Placental epithelial cell (primary cell): Measurements from ENCODE around the gene DOK7. TPM values are rescaled to one million over a fixed set of nuclear protein-coding genes. Genes with fewer than 3 reads are reported as not detected.

Experiments used
- total RNA-seq: library from RNA; depleted of rRNA; stranded (reverse); fragments of >200 nt; gene quantifications from 2 replicates; pipeline ENCODE4 v1.2.3, GENCODE V29; 2012

Gene DOK7, protein sequence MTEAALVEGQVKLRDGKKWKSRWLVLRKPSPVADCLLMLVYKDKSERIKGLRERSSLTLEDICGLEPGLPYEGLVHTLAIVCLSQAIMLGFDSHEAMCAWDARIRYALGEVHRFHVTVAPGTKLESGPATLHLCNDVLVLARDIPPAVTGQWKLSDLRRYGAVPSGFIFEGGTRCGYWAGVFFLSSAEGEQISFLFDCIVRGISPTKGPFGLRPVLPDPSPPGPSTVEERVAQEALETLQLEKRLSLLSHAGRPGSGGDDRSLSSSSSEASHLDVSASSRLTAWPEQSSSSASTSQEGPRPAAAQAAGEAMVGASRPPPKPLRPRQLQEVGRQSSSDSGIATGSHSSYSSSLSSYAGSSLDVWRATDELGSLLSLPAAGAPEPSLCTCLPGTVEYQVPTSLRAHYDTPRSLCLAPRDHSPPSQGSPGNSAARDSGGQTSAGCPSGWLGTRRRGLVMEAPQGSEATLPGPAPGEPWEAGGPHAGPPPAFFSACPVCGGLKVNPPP
- not detected in 2 replicates for total RNA-seq

DNA sequence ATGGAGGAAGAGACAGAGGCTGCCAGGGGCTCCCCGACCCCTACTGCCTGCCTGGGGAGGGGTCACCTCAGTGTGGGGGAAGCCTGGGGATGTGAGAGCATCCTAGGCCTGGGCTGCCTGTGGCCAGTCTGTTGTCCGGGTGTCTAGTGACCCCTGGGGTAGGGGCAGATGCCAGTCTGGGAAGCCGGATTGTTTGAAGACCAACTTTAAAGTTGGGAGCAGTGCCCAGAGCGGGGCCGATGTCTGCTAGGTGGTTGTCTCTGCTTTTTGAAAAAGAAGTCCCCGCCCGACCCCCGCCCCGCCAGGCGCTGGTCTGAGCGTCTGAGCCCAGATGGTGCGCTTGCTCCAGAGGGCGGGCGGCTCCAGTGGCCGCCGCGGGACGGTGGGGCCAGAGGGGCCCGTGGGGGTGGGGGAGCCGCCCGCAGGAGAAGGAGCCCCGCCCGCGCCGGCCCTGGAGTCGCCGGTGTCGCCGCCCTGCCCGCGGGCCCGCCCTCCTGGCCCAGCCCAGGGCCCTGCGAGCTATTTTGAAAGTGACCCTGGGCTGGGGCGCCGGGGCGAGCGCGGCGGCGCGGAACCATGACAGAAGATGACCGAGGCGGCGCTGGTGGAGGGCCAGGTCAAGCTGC is at the start of gene DOK7:
DOK7 (plus strand) TSS at position 517 of the 626 bp plus-strand sequence; CDS start at position 587, 70 bp downstream.

DNA sequence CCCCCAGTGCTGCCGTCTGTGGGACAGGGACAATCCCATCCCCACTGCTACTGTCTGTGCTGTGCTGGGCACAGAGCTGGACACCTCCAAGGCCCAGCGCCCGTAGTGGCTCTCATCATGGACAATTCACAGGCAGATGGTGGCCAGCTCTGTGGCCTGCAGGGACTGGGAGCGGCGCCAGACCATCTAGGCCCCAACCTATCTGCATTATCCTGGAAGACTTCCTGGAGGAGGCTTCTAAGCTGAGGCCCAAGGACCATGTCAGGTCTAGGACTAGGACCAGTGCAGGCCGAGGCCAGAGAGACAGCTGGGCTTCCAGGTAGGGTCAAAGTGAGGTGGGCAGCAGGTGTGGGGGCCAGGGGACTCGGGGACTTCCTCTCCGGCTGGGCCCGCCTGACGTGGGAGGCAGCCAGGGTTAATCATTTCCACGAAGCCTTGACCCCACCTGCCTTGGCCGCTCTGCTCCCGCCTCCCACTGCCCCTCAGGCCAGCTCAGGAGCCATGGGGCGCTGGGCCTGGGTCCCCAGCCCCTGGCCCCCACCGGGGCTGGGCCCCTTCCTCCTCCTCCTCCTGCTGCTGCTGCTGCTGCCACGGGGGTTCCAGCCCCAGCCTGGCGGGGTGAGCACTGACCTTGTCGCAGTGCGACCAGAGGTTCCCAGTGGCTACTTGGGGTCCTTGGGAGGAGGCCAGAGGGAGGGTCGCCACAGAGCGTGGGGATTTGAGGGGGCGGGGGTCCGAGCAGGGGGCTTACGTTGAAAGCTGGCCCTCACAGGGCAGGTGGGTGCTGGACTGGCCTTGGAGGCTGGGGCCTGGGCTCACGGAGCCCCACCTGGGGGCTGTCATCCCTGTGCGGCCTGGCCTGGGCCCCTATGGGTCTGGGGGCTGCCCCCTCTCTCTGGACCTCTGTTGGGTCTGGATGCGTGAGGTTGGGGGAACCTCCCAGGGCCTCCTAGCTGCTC is 21.3 kb upstream of the DOK7 start, which contains the start of gene HGFAC:
HGFAC (plus strand) TSS at position 468 of the 959 bp plus-strand sequence; CDS start at position 502, 34 bp downstream.

DNA sequence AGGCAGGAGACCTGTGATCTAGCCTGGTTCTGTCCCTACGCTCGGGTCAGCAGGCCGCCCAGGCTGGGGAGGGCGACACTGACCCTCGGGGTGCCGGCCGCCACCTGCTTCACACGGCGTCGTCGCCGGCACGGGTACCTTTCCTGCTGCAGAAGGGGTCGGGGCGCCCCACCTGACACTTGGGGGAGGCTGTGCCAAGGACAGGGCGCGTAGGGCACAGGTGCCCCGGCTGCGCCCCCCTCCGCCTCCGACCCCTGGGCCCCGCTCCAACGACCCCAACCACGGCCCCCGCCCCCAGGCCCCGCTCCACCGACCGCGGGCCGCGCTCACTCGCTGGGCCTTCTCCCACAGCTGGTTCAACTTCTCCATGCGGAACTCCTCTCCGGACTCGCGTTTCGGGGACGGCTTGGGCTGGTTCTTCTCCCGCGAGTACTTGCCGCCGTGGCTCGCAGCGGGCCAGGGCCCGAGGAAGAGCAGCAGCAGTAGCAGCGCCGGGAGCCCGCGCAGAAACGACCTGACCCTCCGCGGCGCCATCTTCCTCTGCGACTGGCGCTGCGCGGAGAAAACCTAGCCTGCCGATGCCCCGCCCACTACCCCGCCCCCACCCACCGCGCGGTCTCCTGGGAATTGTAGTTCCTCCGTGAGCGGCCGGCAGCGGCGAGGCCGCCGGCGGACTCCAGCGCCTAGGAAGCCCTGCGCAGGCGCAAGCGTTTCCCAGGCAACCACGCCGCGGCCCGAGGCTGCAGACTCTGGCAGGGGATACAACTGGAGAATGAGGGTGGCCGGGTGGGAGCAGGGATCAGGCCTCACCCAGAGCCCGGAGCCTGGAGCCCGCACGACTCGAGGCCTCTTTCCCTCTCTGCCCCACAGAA is 69.0 kb downstream of the DOK7 start, which contains the start of gene LRPAP1:
LRPAP1 (minus strand) TSS at position 544 of the 872 bp plus-strand sequence; CDS start at position 534, 10 bp downstream.

Other genes starting within 250 kb of the DOK7 start
- gene MSANTD1, start 214.1 kb upstream of the DOK7 start, total RNA-seq: 1.7 and 2.7 TPM in 2 replicates
- 14.3 and 38.5 TPM in 2 replicates for gene RGS12, start 170.3 kb upstream of the DOK7 start, total RNA-seq
- under 0.01 TPM in 1 of 2 replicates, not detected in the other for gene HGFAC, start 21.3 kb upstream of the DOK7 start, total RNA-seq
- gene LRPAP1, start 69.1 kb downstream of the DOK7 start, total RNA-seq: 20.4 and 73.4 TPM in 2 replicates